Measurements from ENCODE around the gene RBM34.

DNA sequence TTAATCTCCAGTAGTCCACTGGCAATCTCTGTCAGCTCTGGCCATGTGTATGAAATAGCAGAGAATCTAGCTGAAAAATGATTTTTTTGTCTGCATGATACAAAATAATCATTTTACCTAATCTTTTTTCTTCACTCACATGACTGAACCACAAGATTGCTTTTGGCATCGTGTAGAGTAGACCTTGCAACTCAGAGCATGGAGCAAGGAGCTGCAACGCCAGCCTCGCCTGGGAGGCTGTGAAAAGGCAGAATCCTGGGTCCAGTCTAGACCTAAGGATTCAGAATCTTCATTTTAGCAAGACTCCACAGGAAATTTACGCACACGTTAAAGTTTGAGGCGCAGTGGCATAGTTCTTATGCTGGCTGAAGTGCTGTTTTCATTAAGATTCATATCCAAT, 72.6 kb downstream of the RBM34 start:
- TF ChIP-seq, protein P1, sequence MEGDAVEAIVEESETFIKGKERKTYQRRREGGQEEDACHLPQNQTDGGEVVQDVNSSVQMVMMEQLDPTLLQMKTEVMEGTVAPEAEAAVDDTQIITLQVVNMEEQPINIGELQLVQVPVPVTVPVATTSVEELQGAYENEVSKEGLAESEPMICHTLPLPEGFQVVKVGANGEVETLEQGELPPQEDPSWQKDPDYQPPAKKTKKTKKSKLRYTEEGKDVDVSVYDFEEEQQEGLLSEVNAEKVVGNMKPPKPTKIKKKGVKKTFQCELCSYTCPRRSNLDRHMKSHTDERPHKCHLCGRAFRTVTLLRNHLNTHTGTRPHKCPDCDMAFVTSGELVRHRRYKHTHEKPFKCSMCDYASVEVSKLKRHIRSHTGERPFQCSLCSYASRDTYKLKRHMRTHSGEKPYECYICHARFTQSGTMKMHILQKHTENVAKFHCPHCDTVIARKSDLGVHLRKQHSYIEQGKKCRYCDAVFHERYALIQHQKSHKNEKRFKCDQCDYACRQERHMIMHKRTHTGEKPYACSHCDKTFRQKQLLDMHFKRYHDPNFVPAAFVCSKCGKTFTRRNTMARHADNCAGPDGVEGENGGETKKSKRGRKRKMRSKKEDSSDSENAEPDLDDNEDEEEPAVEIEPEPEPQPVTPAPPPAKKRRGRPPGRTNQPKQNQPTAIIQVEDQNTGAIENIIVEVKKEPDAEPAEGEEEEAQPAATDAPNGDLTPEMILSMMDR (conservative IDR thresholded peaks at IDR 0.05), result no peak
- no peak for TF ChIP-seq ZFX (IDR thresholded peaks at IDR 0.05)

Data from C4-2B (cell line).